GM19025 (cell line): ENCODE measurements around the gene ADAT3.

Experiments
- ATAC-seq: cut with Tn5 transposase; IDR thresholded peaks from one replicate; pipeline ENCODE4 v1.9.1; 2021; ENCODE audit warnings: mild to moderate bottlenecking, low read depth, moderate library complexity; ENCODE audit not compliant: unreplicated experiment

The ADAT3 gene

DNA sequence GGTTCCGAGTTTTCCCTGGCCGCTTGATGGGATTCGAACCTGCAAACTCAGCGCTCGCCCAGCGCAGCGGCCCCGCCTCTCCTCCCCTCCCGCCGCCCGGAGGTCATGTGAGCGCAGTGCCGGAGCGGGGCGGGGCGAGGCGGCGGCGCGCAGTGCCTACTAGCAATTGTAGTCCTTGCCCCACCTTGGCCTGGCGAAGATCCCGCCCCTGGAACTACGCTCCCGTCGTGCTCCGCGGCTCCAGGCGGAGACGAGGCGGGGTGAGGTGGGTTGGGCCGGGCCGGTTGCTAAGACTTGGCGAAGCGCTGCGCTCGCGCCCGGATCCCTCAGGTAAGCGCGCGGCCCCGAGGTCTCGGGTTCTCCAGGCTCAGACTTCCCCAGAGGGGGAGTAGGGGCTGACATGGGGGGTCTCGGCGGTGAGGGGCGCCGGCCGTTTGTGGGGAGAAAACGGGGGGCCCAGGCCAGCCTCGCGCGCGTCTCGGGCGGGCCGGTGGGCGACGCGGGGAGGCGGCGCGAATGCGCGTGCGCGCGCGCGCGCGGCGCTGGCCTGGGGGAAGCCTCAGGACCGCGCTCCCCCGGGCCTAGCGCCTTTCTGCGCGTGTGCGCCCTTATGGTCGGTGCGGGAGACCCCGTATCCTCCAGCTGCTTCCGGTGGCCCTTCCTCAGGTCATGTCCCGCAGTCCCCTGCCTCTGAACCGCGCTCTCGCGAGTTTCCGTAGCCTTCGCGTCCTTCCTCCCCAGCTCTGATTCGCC is at the start of gene ADAT3, which contains the start of gene SCAMP4:
ADAT3 (plus strand) TSS at position 290 of the 753 bp plus-strand sequence. CDS start 6,649 bp downstream, outside the sequence.
SCAMP4 (plus strand) TSS at position 290 of the 753 bp plus-strand sequence. CDS start 9,621 bp downstream, outside the sequence.
- peak; percentile 72 for ATAC-seq

DNA sequence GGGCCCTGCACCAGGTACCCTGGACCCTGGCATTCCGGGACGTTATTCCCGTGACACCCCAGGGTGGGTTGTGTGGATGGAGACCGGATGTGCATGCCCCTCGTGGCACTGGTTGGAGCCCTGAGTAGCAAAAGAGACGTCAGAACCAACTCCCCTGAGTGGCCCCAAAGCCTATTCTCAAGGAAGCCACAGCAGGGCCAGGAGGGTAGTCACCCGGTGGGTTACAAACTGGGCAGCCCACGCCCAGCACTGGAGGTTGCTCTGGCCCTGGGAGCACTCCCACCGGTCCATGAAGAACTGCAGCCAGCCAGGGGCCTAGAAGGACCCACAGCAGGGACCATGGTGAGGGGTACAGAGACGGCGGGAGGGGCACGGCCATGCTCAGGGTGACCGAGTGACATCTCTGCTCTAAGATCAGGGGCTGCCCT is 49.4 kb upstream of the ADAT3 start:
- ATAC-seq, result no peak

DNA sequence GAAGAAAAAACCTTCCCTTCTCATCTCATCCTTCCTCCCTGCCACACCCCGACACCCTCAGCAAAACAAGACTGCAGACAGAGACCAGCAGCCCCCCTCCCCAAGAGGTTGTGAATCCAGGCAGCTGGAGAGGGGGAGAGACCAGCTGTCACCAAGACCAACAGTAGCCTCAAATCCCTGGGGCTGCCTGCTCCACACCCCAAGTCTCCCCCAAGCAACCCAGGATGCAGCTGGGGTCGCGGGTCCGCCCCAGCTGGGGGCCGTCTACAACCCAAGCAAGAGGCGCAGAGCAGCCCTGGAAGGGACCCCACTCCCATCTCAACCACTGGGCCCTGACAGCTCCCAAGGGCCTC is 48.9 kb upstream of the ADAT3 start:
- no peak for ATAC-seq

GRCh38 chr19:1856698-1857603 is 48.2 kb upstream of the ADAT3 start:
- no peak for ATAC-seq

GRCh38 chr19:1857648-1858326 is 47.4 kb upstream of the ADAT3 start:
- ATAC-seq, result no peak

GRCh38 chr19:1858412-1859081 is 46.7 kb upstream of the ADAT3 start:
- ATAC-seq, result no peak

- no peak for ATAC-seq
Measured at GRCh38 chr19:1859331-1859781, 45.8 kb upstream of the ADAT3 start.

DNA sequence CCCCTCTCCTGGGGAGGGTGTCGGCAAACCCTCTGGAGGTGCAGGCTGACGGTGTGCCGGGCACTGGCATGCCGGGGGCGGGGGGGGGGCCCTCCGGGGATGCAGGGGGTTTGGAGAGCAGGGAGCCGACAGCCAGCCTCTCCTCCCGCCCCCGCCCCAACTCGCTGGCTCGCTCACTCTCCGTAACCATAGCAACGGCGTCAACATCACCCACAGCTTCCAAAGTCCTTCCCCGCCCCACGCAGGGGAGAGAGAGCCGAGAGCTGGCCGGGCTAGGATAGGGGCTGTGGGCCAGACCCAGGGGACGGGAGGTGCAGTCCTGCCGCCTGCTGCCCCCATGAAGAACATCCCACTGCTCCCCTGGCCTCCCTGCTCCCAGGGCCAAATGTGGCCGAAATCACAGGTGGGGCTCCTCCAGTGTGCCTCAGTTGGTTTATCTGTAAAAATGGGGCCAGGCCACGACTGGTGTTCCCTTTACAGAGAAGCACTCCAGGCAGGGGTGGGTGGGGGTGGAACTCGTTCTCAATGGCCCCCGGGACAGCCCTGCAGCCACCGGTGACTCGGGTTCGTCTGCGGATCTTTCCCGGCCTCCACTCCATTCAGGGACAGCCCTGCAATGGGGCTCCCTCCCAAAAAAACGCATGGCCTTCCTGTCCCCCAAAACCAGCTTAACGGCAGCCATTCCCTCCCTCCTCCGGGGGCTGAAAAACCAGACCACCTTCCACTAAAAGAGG is 45.0 kb upstream of the ADAT3 start:
- no peak for ATAC-seq

- ATAC-seq, result no peak
Measured at GRCh38 chr19:1860821-1861598, 44.2 kb upstream of the ADAT3 start.

DNA sequence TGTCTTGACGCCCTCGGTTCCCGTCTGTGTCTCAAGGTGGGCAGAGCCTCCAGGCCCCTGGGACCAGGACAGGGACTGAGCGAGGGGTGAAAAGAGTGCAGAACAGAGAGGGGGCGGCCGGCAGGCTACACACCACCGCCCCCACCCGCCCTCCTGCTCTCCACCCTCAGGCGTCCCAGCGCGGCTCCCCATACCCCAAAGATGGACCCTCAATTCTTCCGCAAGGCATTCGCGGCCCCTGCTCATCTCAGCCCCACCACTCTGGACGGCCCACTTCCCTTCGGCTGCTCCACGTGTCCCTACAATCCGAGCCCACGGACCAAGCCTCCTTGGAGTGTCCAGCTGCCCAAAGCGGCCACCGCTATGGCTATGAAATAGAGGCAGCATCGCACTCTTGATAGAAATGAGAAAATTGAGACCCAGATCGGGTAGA is 43.6 kb upstream of the ADAT3 start:
- ATAC-seq, result no peak

- no peak for ATAC-seq
Measured at GRCh38 chr19:1862068-1862423, 43.2 kb upstream of the ADAT3 start.

DNA sequence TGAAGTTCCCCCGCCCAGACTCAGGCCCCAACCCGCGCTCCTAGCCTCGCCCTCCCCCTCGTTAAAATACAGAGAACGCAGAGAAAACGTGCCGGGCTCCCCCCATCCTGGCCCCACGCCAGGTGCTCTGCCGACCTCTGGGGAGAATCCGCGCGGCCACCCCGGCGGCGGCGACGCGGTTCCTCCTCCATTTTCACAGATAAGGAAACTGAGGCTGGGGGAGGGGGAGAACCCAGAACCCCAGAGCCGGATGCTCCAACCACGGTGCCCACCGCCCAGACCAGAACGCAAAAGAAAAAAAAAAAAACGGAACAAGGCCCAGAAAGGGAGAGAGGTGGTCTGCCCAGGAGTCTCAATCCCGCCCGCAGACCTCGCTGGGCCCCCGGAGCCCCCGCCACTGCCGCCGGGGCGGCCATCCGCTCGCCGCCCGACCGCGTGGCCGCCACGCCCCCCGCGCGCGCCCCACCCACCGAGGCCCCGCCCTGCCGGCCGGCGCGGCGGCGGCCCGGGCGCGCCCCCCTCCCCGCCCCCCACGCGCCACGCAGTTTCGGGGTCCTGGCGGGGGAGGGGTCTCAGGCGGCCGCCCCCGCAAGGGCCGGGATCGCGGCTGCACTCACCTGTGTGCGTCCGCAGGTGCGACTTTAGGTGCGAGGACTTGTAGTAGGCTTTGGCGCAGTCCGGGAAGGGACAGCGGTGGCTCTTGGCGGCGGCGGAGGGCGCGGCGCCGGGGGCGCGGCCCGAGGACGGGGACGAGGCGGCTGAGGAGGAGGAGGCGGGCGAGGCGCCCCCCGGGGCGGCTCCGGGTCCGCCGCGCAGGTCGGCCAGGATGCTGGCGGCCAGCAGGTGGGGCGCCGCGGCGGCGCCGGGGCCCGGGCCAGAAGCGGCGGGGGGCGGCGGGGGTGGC is 42.5 kb upstream of the ADAT3 start:
- ATAC-seq, result peak; percentile 0

GRCh38 chr19:1863328-1863637 is 41.9 kb upstream of the ADAT3 start, which contains the start of gene KLF16:
Gene KLF16, minus strand, starts transcription at chr19:1863579. Its CDS starts 82 bp downstream, at chr19:1863497.
- no peak for ATAC-seq

DNA sequence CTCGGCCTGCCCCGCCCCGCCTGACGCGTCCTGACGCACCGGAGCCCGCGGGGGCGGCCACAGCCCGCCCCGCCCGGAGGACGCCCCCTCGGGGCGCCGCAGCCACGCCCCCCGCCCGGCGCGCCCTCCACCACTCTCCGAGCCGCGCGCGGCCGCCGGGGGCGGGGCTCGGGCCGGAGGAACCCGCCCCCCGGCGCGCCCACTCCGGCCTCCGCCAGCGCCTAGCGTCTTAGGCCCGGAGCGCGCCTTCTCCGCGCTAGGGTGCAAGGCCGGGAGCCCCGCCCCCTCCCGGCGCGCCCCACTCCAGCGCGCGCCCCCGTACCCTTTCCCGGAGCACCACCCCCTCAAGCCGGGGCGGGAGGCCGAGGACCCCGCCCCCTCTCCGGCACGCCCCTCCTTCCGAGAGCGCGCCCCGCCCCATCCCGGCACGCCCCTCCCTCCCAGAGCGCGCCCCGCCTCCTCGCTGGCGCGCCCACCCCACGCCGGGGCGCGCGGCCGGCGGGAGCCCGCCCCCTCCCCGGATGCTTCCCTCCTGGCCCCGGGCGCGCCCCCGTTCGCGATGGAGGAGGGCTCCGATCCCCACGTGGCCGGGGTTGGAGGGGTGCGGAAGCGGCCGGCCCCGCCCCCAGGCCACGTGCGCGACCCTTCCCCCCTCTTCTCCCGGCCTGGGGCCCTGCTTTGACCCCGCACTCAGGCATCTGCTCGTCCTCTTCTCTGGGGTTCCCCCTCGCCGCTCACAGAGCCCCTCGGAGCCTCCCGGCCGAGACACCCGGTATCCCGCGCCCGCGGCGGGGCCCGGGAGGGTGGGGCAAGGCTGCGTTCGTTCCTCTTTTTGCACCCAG is 41.3 kb upstream of the ADAT3 start:
- peak; percentile 56 for ATAC-seq

DNA sequence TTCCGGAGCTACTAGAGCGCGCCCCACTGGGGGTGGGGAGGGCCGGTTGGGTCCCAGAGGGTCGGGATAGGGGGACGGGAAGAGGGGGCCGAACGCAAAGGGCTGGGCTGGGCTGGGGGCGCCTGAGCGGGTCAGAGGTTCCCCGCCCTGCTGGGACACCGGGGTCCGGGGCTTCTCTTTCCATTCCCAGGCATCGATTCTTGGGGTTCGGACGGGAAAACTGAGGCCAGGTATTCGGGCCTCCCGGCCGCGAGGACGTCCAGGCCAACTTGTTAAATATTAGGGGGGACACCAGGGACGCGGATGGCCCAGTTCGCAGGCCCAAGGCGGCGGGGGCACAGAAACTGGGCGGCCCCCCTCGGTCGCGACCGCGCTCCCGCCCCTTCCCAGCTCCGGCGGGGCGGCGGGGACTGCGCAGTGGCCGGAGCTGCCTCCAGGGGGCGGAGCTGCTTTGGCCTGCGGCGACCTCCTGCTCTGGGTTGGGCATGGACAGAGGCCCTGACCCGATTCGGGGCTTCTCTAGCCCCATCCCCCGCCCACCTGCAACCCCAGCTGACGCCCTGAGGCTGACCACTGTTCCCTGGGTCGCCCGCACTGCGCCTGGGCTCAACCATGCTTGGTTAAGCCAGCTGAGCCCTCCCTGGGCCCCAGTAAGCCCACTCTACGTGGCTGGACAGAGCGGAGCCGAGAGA is 40.6 kb upstream of the ADAT3 start:
- ATAC-seq, result no peak

DNA sequence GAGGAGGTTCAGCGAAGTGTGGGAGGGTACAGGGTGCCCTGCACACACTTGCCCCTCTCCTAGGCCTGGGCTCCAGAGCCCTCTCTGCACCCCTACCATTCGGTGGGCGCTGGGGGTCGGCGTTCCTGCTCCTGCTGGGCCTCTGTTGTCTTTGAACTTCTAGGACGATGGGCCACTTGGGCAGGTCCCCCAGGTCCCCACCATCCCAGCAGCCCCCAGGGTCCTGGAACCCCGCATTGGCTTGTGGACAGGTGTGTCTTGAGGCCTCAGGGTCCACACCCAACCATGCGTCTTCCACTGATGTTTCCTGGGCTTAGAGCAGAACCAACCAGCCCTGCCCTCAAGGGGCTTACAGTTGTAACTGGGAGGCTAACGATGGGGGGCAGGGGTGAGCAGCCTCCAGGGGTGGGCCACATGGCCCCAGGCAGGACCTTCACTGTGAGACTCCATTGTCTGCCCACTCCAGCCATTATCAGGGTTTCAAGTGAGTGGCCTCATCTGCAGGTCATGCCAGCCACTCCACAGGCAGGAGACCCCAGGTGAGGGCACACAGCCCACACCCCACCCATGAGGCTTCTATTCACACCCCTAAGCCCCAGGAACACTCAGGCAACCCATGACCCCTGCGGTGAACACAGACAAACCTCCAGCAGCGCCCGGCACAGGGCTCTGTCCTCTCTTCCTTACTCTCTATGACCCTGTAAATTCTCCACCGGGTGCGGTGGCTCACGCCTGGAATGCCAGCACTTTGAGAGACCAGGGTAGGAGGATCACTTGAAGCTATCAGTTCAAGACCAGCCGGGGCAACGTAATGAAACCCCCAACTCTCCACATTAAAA is 39.8 kb upstream of the ADAT3 start:
- ATAC-seq, result no peak
